HG03575 (cell line): ENCODE results near the gene NID2.

Source experiments
- ATAC-seq: cut with Tn5 transposase; IDR thresholded peaks from one replicate; pipeline ENCODE4 v1.9.1; 2021; ENCODE audit not compliant: unreplicated experiment, insufficient number of reproducible peaks, low FRiP score; ENCODE audit errors: extremely low read depth

Gene NID2

DNA sequence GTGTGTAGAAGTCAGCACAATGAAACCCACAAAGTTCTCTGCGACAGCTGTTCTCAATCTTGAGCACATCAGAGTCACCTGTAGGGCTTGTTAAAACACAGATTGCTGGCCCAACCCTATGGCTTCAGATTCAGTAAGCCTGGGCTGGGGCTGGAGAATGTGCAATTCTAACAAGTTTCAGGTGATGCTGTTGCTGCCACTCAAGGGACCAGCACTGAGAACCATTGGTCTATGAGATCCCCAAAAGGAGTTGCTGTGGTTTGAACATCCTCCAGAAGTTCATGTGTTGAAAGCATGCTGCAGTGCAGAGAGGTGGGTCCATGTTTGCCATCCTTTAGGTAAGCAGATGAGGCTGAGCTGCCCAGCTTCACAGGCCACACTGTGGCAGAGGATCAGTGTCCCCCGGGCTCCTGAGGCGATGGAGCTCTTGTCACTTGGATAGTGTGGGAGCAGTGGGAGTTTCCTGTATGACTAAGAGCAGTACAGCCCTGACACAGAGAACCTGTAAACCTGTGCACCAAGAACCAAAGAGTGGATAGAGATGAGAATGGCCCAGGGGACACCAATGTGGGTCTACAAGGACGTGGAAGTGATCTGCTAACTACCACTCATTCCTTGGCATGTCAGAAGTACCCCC lies 87.5 kb downstream of the NID2 start:
- no peak for ATAC-seq

DNA sequence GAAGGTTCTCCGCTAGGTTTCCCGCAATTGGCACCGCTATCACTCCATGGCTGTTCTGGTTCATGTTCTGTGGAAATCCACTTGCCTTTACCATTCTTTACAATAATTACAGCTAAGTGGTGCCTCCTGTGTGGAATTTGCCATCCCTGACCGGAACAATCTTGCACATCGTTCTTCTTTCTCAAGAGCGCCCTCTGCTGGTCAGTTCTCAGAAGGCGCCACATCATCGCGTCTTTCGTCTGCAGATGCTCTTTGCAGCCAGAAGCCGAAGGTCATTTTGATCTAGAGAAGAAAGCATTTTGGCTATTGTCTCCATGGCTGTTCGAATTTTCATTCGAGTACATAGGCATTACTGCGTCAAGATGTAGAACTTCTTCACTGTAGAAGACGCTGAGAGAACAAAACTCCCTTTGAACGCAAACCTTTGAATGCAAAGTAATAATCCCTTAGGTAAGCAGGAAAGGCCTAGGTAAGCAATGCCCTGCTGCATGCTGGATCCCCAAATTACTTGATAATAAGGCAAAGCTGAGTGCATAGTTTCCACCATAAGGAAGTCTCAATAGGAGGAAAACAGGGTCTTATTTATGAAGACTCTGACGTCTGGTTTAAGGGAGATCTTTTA lies 89.7 kb downstream of the NID2 start:
- ATAC-seq, result no peak

- ATAC-seq, result no peak
Observed at GRCh38 chr14:51978681-51979085, 90.2 kb downstream of the NID2 start.

GRCh38 chr14:51977075-51977474 lies 91.8 kb downstream of the NID2 start:
- ATAC-seq, result no peak

DNA sequence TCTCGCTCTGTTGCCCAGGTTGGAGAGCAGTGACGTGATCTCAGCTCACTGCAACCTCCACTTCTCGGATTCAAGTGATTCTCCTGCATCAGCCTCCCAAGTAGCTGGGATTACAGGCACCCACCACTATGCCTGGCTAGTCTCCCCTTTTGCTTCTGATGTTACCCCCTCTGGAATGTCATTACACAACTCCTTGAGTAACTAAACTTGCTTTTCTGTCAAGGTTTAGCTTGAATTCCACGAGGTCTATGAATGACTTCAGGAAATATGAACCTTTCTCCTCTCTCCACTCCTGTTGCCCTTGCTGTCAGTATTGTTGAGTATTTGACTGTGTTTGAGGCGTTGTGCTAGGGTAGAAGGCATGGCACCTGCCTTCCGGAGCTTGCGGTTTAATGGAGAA lies 96.3 kb downstream of the NID2 start:
- no peak for ATAC-seq

- no peak for ATAC-seq
Observed at GRCh38 chr14:51969852-51970540, 98.9 kb downstream of the NID2 start.

GRCh38 chr14:51967521-51967920 lies 101.3 kb downstream of the NID2 start:
- no peak for ATAC-seq

GRCh38 chr14:51963286-51963685 lies 105.6 kb downstream of the NID2 start:
- ATAC-seq, result no peak

GRCh38 chr14:51962711-51963110 lies 106.1 kb downstream of the NID2 start:
- ATAC-seq, result no peak

DNA sequence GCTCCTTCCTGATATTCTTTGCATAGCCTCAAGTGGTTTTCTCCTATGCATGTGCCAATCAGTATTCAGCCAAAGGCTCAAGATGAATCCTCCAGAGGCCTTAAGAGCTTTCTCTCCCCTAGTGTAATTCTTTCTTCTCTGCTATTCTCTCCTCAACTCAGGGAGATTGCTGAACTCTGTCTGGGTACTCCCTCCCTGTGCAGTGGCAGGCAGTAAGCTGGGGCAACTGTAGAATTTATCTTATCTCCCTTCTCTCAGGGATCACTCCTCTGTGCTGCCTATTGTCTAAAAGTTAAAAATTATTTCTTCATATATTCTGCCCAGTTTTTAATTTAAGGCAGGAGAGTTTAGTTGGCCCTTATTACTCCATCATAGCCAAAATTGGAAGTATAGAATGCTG lies 108.0 kb downstream of the NID2 start:
- ATAC-seq, result no peak

DNA sequence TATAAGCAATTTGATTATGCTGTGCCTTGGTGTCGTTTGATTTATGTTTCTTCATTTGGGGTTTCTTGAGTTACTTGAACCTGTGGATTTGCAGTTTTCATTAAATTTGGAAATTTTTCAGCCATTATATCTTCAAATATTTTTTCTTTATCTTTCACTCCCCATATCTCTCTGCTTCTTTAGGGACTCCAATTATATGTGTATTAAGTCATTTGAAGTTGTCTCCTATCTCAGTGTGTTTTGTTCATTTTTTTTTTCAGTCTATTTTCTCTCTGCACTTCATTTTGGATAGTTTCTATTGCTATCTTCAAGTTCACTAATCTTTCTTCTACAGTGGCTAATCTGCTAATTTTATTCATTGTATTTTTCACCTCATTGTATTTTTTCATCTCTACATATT lies 108.9 kb downstream of the NID2 start:
- no peak for ATAC-seq

- ATAC-seq, result no peak
Observed at GRCh38 chr14:51957950-51958349, 110.9 kb downstream of the NID2 start.
